Nucleus accumbens (tissue), 56 donors: Measurements from ENCODE around the gene C13orf46.

Experiments
- DNase-seq, 56 donors: peaks; one replicate each; lab custom pipeline; 2025; lab: John Stamatoyannopoulos, UW

Gene C13orf46

GRCh38 chr13:113972451-113973217, 1.2 kb downstream of the C13orf46 start:
- DNase-seq, result no peak

GRCh38 chr13:113971471-113972231, 2.2 kb downstream of the C13orf46 start:
- DNase-seq, result no peak

- no peak for DNase-seq
Measured at GRCh38 chr13:113970810-113971470, 2.9 kb downstream of the C13orf46 start.

GRCh38 chr13:113969973-113970611, 3.8 kb downstream of the C13orf46 start:
- no peak for DNase-seq

- no peak for DNase-seq
Measured at GRCh38 chr13:113969311-113969972, 4.4 kb downstream of the C13orf46 start.

GRCh38 chr13:113968463-113969310, 5.2 kb downstream of the C13orf46 start:
- DNase-seq, result no peak

- DNase-seq, result no peak
Measured at GRCh38 chr13:113967729-113968462, 6.0 kb downstream of the C13orf46 start.

GRCh38 chr13:113967206-113967720, 6.6 kb downstream of the C13orf46 start:
- no peak for DNase-seq

GRCh38 chr13:113965968-113966884, 7.7 kb downstream of the C13orf46 start:
- no peak for DNase-seq

- no peak for DNase-seq
Measured at GRCh38 chr13:113965383-113965874, 8.4 kb downstream of the C13orf46 start.

- DNase-seq, result no peak
Measured at GRCh38 chr13:113964251-113964995, 9.5 kb downstream of the C13orf46 start.

- no peak for DNase-seq
Measured at GRCh38 chr13:113963376-113963775, 10.5 kb downstream of the C13orf46 start.

- no peak for DNase-seq
Measured at GRCh38 chr13:113962975-113963374, 10.9 kb downstream of the C13orf46 start.

GRCh38 chr13:113962386-113962785, 11.5 kb downstream of the C13orf46 start:
- DNase-seq, result no peak

GRCh38 chr13:113960276-113960948, 13.5 kb downstream of the C13orf46 start:
- no peak for DNase-seq

GRCh38 chr13:113959198-113959597, 14.7 kb downstream of the C13orf46 start:
- DNase-seq, result no peak
